ENCODE results near the gene MTPN.

- TF ChIP-seq CTCF (IDR thresholded peaks at IDR 0.05; ENCODE audit: low read depth, low read length) (no peak), EZH2phosphoT487 (IDR thresholded peaks at IDR 0.05; ENCODE audit: low read depth) (no peak)
These were observed 20.9 kb upstream of the MTPN start for GRCh38 chr7:135998081-135998480.

Data from OCI-LY3 (cell line).